Epithelial cell of umbilical artery (primary cell): Measurements from ENCODE around the gene FOXL3. TPM values are rescaled to one million over a fixed set of nuclear protein-coding genes. Genes with fewer than 3 reads are reported as not detected.

ENCODE experiments used
- total RNA-seq: library from RNA; depleted of rRNA; stranded (reverse); fragments of >200 nt; gene quantifications from 2 replicates; pipeline ENCODE4 v1.2.3, GENCODE V29; 2014

The FOXL3 gene
- total RNA-seq, result not detected in 2 replicates

GRCh38 chr7:289756-290553 is at the start of gene FOXL3:
TSS of gene FOXL3 (plus strand) at chr7:290170. CDS start at chr7:290170, 0 bp downstream.

Other genes starting within 250 kb of the FOXL3 start
- 7.6 and 10.1 TPM in 2 replicates for gene FAM20C, start 97.6 kb upstream of the FOXL3 start, total RNA-seq
- 76.7 and 91.9 TPM in 2 replicates for gene PDGFA, start 229.7 kb downstream of the FOXL3 start, total RNA-seq